RWPE1 (cell line): ENCODE measurements around the gene DRD2.

Experiments used
- CTCF ChIA-PET: fragments of 350-600 bp; sonication (Branson Sonifier 250); formaldehyde crosslinking; extraction: SDS; loops from one replicate; lab custom pipeline; 2021; lab: Yijun Ruan, JAX
- POLR2A ChIA-PET: fragments of 400-600 bp; formaldehyde crosslinking; extraction: SDS; loops from one replicate; lab custom pipeline; 2020; ENCODE audit warnings: antibody characterized with exemption; ENCODE audit not compliant: low non-redundant PET; lab: Yijun Ruan, JAX
- DNase-seq: peaks from one replicate; pipeline ENCODE4 v3.0.0; 2012; ENCODE audit warnings: low spot score
- H3K27ac ChIP-seq: fragments of 450-650 bp; 2 replicates; pipeline ENCODE4 v1.5.1; 2017
- CTCF ChIP-seq: fragments of 450-650 bp; conservative IDR thresholded peaks from 2 replicates; pipeline ENCODE4 v1.5.1; 2017; ENCODE audit warnings: low read depth, mild to moderate bottlenecking

The DRD2 gene

GRCh38 chr11:113431746-113432145, 43.5 kb downstream of the DRD2 start:
- no peak for TF ChIP-seq CTCF
- ChIA-PET POLR2A (no interaction called here), CTCF (interaction anchor here (0.6 to 1.0 kb wide), 4 partner anchors 9 to 815 kb away, joined by 3 to 5 read pairs (median 3); no protein-coding TSS in a partner anchor)
- no peak overlapping the region for H3K27ac ChIP-seq
- no peak for DNase-seq

DNA sequence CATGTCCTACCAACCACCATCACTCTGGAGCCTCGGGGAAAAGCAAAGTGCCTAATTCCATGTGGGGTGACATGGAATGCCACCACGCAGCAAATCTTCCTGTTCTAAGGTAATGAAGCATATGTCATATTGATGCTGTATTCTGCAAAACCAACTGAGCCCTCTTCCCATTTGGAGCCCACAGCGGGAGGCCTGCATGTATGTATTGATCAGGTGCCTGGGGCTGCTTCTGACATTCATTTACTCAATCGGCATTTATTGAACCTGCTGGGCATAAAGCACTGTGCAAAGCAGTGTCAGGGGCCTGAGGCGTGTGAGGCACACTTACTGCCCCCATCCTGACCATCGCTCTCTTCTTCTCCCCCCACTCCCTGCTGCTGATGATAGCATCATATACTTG, 48.5 kb downstream of the DRD2 start:
- ChIA-PET POLR2A (no interaction called here), CTCF (no interaction called here)
- DNase-seq: no peak
- TF ChIP-seq CTCF: no peak
- no peak overlapping the region for H3K27ac ChIP-seq

DNA sequence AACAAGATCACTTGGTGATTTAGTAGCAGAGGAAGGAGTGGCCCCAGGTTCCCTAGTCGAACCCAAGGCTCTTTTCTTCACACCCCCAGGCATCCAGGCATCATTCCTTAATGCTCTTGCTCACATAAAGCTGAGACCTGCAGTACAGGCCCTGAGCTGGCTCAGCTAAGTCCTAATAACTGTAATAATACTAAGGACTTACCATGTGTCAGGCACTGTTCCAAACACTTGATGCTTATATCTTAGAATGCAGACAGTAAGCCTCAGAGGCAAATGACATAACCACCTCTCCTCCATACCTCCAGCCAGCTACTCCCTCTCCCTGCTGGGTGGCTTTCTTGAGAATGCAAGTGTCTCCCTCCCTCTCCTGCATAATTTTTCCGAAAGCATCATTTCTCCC, 54.4 kb downstream of the DRD2 start:
- TF ChIP-seq CTCF: no peak
- DNase-seq: no peak
- no peak overlapping the region for H3K27ac ChIP-seq
- POLR2A ChIA-PET: no interaction called here
- CTCF ChIA-PET: no interaction called here

GRCh38 chr11:113419454-113420003, 55.7 kb downstream of the DRD2 start:
- TF ChIP-seq CTCF: no peak
- CTCF ChIA-PET: no interaction called here
- DNase-seq: no peak
- no peak overlapping the region for H3K27ac ChIP-seq
- POLR2A ChIA-PET: no interaction called here

DNA sequence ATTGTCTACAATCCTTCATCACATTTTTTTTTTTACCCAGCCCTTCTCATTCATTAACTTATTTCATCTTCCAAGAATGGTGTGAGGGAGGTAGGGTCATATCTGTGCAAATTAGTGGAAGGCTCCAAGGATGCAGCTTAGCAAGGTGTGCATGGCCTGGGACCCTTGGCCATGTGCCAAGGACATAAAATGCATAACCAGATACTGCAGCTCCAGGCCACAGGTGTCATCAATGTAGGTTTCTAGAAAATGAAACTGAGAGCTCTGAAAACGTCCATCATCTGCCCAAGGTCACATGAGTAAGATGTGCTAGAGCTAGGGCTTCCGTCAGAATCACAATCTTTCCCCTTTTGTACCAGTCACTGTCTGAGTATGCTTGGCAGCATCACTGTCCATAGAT, 57.8 kb downstream of the DRD2 start:
- CTCF ChIA-PET: interaction anchor here (0.7 kb wide), 1 partner anchor 12 kb away, joined by 5 read pairs; no protein-coding TSS in a partner anchor
- no peak for TF ChIP-seq CTCF
- H3K27ac ChIP-seq: no peak overlapping the region
- POLR2A ChIA-PET: no interaction called here
- DNase-seq: no peak

- POLR2A ChIA-PET: no interaction called here
- no peak overlapping the region for H3K27ac ChIP-seq
- no peak for TF ChIP-seq CTCF
- no peak for DNase-seq
- CTCF ChIA-PET: no interaction called here
These were observed 59.9 kb downstream of the DRD2 start for GRCh38 chr11:113415343-113415742.
